GF-D8 (cell line): ENCODE results near the gene CNTROB.
A peak's percentile ranks its signal among the peaks of the same experiment; 100 is the strongest.

ENCODE experiments used
- DNase-seq: peaks from one replicate; lab custom pipeline; 2025; lab: John Stamatoyannopoulos, UW

Gene CNTROB

GRCh38 chr17:7910281-7910680 is 21.7 kb upstream of the CNTROB start:
- no peak for DNase-seq

GRCh38 chr17:7910711-7911110 is 21.3 kb upstream of the CNTROB start:
- no peak for DNase-seq

GRCh38 chr17:7911116-7911515 is 20.9 kb upstream of the CNTROB start:
- no peak for DNase-seq

GRCh38 chr17:7912927-7913524 is 19.0 kb upstream of the CNTROB start:
- DNase-seq: peak; percentile 28

GRCh38 chr17:7915179-7915610 is 16.8 kb upstream of the CNTROB start:
- no peak for DNase-seq

- peak; percentile 73 for DNase-seq
These were observed 16.2 kb upstream of the CNTROB start, which contains the start of gene RNF227 for GRCh38 chr17:7915611-7916384. TSS of gene RNF227 (minus strand) at chr17:7916289. CDS start at chr17:7916195, 94 bp downstream.

GRCh38 chr17:7916385-7916682 is 15.7 kb upstream of the CNTROB start:
- DNase-seq: no peak

- no peak for DNase-seq
These were observed 15.2 kb upstream of the CNTROB start for GRCh38 chr17:7916808-7917207.

- DNase-seq: no peak
These were observed 9.6 kb upstream of the CNTROB start for GRCh38 chr17:7922269-7922844.

GRCh38 chr17:7922845-7923628 is 9.0 kb upstream of the CNTROB start:
- no peak for DNase-seq

GRCh38 chr17:7927596-7927995 is 4.4 kb upstream of the CNTROB start:
- DNase-seq: no peak

GRCh38 chr17:7929158-7930023 is 2.6 kb upstream of the CNTROB start, which contains the start of gene KCNAB3:
TSS of gene KCNAB3 (minus strand) at chr17:7929856. CDS start at chr17:7929435, 421 bp downstream.
- DNase-seq: no peak

- no peak for DNase-seq
These were observed 970 bp upstream of the CNTROB start for GRCh38 chr17:7930841-7931631.

GRCh38 chr17:7932483-7932891 is 481 bp downstream of the CNTROB start:
- DNase-seq: no peak

- no peak for DNase-seq
These were observed 943 bp downstream of the CNTROB start for GRCh38 chr17:7932949-7933348.

- DNase-seq: no peak
These were observed 3.9 kb downstream of the CNTROB start for GRCh38 chr17:7935859-7936258.

- DNase-seq: no peak
These were observed 8.0 kb downstream of the CNTROB start for GRCh38 chr17:7940034-7940433.

- no peak for DNase-seq
These were observed 8.7 kb downstream of the CNTROB start for GRCh38 chr17:7940743-7941142.

GRCh38 chr17:7943291-7943690 is 11.3 kb downstream of the CNTROB start:
- DNase-seq: no peak

GRCh38 chr17:7944326-7944725 is 12.3 kb downstream of the CNTROB start:
- no peak for DNase-seq

GRCh38 chr17:7945651-7946050 is 13.6 kb downstream of the CNTROB start:
- no peak for DNase-seq
